Activated CD8-positive, alpha-beta memory T cell treated with anti-CD3 and anti-CD28 coated beads, Interleukin-2, amount 50 U/mL, for 1 hour (primary cell): Measurements from ENCODE around the gene HORMAD2.

Experiments used
- DNase-seq: peaks from one replicate; pipeline ENCODE4 v3.0.0-alpha.2; 2020; ENCODE audit errors: extremely low read depth

HORMAD2 gene

GRCh38 chr22:30161051-30161469 lies 80.8 kb downstream of the HORMAD2 start:
- no peak for DNase-seq

- DNase-seq = no peak
Observed at GRCh38 chr22:30167296-30167695, 87.0 kb downstream of the HORMAD2 start.

DNA sequence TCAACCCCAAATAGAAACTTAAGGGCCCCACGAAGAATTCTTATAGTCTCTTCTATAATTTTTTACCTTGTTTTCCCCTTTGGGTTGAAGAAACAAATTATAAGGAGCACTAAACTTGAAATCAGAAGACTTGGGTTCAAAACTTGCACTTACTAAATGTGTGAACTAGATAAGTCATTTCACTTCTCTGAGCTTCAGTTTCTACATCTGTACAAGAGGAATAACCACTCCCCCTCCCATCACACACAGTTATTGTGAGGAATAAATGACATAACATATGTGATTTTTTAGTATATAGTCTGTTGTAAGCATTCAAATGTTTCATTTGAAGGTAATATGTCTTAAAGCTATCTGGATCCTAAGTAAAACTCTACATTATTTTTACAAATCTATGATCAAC lies 87.5 kb downstream of the HORMAD2 start:
- DNase-seq = no peak

DNA sequence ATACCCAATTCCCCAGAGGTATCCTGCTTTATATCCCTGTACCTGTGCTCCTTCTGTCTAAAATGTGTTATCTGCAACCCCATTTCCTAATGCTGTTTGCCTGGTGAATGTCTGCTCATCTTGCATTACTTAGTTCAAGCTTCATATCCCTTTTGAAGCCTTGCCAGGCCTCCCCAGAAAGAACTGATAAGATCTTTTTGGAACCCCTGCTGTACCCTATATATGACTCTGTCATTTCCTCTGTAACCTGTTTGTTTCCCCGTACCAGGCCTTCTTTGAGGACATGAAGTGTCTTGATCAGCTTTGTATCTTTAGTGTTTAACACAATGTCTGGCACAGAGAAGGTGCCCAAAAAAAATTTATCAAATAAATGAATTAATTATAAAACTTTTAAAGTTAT lies 88.7 kb downstream of the HORMAD2 start:
- no peak for DNase-seq

DNA sequence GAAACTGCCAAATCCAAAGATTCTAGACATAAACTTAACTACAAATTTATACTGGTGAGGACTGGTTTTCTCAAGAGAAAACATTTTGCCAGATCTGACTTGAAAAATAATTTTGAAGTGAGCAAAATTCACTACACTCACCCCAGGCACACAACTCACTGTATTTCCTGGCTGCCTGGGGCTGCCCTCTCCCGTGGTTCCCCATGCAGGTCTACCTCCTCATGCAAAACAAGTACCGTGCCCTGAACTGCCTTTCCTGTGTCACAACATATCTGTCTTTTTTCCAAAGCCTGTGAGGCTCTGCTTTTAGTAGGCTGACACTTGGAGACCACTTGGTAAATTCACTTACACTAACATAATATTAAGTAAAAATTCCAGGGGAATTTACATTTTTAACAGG lies 89.9 kb downstream of the HORMAD2 start:
- DNase-seq = no peak

DNA sequence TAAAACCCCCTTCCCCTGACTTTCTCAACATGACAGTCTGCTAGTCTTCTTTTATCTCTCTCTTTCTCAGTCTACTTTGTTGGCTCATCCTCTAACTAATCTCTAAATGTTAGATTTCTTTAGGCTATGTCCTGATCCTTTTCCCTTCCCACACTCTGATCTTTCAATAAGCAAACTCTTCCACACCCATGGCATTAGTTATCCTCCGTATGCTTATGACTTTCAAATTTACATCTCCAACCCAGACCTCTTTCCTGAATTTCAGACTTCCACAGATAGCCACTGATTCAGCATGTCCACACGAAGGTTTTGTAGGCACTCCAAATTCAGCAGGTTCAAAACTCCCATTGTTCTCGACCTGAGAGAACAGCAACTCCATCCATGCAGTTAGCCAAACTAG lies 90.7 kb downstream of the HORMAD2 start:
- DNase-seq = no peak

GRCh38 chr22:30175690-30176288 lies 95.5 kb downstream of the HORMAD2 start:
- DNase-seq = no peak

- DNase-seq = no peak
Observed at GRCh38 chr22:30176431-30176830, 96.2 kb downstream of the HORMAD2 start.

GRCh38 chr22:30178181-30179126 lies 98.2 kb downstream of the HORMAD2 start:
- no peak for DNase-seq

- no peak for DNase-seq
Observed at GRCh38 chr22:30180616-30181015, 100.4 kb downstream of the HORMAD2 start.

- DNase-seq = no peak
Observed at GRCh38 chr22:30181459-30182349, 101.4 kb downstream of the HORMAD2 start.

- no peak for DNase-seq
Observed at GRCh38 chr22:30182350-30182745, 102.1 kb downstream of the HORMAD2 start.

DNA sequence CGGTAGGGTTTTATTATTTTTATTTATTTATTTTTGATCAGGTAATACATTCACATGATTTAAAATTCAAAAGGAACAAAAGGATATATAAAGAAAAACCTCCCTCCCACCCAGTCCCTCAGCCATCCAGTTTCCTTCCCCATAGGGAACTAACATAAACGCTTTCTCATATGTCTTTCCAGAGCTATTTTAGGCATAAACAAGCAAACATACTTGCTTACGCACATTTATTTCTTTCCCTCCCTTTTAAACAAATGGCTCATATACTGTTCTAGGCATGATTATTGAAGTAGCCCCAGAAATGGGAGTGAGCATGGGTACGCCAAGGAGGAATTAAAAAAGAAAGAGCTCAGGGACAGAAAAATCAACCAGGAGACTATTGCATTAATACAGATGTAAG lies 102.6 kb downstream of the HORMAD2 start:
- no peak for DNase-seq

DNA sequence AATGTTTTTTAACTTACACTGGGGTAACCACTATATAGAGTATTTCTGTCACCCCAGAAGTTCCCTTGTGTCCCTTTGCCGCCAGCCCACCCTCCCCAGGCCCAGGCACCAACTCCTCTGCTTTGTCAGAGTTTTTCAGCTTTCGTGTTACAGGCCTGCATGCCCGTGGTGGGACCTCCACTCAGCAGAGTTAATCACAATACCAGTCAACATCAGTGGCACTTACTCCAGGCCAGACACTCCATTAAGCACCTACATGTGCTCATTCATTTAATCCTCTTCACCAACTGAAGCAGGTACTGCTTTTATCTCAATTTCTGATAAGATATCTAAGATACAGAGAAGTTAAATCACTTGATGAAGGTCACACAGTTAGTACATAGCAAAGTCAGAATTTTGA lies 103.0 kb downstream of the HORMAD2 start:
- DNase-seq = no peak

GRCh38 chr22:30183861-30184278 lies 103.6 kb downstream of the HORMAD2 start:
- DNase-seq = no peak

DNA sequence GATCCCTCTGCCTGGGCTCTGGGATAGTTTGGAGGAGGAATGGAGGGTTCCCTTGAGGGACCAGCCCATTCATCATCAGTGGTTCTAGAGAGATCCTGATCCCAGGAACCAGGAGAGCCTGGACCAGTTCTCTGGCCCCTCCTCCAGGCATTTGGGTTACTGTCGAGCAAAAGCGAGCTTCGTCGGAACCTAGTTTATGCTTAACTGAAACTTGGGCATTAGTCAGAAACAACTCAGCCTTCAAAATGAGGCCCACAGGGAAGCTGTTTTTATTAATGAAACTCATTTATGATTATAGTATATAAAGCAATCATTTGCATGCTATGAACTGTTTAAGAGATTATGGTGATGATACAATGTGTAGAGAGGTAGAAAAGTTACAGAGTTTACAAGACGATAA lies 104.9 kb downstream of the HORMAD2 start:
- no peak for DNase-seq

- DNase-seq = no peak
Observed at GRCh38 chr22:30185549-30185948, 105.3 kb downstream of the HORMAD2 start.

DNA sequence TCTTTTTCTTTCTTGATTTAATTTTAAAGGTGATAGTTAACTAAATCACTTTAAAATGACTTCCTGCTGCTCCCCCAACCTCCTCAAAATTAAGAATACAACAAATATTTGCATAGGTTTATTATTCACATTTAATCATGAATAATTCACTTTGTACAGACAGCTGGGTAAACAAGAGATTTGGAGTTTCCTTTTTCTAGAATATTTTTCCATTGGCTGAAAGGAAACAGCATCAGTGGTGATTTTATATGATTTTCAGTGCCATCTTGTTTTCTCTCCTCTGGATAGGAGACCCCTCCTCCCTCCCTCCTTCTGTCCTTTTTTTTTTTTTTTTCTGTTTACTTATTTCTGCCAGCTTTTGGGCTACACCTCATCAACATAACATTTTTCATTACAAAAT lies 105.8 kb downstream of the HORMAD2 start:
- no peak for DNase-seq

DNA sequence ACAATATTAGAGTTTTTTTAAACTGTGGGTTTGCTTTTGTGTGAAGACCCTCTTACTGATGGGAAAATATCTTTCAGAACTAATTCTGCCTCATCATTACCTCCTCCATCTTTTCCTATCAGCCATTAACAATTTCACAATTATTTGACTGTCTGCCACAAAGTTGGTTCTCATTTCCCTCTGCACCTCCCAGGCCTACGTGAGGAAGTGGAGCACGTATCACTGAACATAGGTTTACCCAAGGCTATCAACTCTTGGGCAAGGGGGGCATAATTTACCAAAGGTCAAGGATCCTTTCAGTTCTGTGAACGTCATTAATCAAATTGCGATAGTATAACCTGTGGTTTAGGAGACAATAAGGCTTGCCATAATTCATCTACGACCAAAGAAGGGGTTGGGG lies 106.2 kb downstream of the HORMAD2 start:
- no peak for DNase-seq

GRCh38 chr22:30187094-30187493 lies 106.8 kb downstream of the HORMAD2 start:
- DNase-seq = no peak

DNA sequence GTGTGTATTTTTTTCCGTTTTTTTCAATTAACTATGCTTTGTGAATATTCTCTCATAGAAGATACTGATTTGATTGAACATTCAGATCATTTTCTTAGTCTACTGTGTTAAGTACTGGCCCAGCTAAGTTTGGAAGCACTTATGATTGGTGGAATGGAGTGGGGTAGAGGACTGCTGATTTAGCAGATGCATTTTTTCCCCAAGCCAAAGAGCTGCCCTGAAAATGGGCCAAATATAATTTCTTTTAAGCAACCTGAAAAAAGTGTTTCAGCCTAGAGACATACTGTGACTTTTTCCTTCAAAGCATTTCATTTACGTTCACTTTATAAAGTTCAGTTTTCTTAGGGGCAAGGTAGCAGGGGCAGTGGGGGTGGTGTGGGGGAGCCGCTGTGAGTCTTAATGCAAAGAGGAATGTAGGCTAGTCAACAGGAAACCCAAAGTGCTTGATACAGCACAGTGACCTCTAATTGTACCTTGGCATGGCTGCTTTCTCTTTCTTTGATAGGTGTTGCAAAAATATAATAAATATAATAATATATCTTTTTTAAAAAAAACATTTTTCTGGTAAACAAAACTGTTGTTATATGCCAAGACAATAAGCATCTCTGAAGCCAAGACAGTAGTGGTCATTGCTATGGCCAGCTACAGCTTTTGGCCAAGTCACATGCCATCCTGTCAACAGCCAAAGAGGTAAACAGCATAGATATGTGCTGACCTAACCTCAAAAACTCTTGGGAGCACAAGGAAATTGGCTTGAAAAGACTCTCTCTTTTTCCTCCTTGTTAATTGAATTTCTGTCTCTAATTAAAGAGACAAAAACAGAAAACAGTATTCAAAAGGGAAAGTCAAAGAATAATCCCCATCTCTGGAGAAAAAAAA lies 107.5 kb downstream of the HORMAD2 start:
- no peak for DNase-seq
